ENCODE measurements around the gene CNPY4. TPM values are rescaled to one million over a fixed set of nuclear protein-coding genes. Genes with fewer than 3 reads are reported as not detected.

The CNPY4 gene
- polyA plus RNA-seq, 5 donors, result 39.7 to 49.3 (median 41.5) TPM

DNA sequence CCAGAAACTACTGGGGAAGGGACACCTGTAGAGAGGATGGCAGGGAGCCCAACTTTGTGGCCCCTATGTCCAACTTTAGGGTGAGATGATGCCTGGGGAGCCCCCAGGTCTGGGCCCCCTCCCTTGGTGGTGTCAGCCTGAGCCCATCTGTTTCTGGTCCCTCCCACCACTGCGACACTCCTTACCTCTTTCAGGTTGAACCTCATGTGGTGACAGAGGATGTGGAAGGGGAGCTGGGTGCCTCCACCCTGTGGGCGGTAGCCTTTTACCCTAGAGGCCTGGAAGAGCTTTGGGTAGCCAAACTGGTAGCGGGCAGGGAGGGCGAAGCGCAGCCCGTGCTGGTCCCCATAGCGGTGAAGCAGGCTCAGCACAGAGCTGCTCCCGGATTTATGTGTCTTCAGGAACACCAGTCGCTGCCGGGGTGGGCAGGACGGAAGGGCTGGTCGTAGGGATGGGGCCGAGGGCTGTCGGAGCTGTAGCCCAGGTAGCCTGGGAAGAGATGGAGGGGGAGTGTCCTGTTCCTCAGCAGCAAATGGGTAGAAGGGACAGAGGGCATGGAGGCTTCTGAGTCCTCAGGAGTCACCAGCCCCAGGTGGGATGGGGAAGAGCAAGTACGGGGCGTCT, 47.0 kb downstream of the CNPY4 start:
- DNase-seq, result no peak

DNA sequence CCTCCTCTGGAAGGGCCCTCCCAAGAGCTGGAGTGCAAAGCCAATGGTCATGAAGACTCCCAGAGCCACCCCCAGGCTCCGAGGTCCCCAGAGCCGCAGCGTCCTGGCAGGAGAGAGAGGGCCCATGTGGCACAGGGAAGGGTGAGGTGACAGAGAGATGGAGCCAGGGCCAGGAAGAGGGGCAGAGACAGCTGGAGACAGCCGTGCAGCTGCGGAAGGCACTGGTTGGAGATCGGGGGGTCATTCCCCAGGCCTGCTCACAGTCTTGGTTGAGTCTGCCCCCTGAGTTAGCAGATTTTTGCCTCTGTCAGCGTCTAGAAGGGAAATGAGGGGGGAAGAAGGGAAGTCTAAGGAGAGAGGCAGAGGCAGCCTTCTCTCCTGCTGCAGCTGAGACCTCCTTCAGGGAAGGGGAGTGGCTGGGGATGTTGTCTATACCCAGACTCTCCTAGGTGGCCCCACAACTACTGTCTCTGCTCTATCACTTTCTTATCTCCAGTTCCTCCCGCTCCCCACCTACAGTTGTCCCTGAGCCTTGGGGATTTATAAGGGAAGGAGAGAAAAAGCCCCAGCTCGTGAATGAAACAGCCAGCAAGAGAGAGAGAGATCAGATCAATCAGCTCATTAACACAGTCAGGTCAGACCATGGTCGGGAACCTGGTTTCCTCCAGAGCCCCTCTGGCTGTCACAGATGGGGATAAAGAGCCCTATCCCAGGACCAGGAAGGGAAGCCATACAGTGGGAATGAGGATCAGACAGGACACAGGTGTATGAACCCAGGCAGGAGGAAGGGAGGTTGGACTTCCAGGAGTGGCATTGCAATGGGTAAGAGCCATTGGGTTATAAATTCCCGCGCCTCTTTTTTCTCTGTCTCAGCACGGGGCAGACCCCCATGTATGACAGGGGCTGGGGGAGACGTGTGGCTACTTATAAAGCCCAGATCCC, 47.8 kb downstream of the CNPY4 start:
- no peak for DNase-seq

GRCh38 chr7:100167912-100168323, 48.5 kb downstream of the CNPY4 start:
- no peak for DNase-seq

- DNase-seq, result no peak
These were observed 49.9 kb downstream of the CNPY4 start for GRCh38 chr7:100169147-100169850.

DNA sequence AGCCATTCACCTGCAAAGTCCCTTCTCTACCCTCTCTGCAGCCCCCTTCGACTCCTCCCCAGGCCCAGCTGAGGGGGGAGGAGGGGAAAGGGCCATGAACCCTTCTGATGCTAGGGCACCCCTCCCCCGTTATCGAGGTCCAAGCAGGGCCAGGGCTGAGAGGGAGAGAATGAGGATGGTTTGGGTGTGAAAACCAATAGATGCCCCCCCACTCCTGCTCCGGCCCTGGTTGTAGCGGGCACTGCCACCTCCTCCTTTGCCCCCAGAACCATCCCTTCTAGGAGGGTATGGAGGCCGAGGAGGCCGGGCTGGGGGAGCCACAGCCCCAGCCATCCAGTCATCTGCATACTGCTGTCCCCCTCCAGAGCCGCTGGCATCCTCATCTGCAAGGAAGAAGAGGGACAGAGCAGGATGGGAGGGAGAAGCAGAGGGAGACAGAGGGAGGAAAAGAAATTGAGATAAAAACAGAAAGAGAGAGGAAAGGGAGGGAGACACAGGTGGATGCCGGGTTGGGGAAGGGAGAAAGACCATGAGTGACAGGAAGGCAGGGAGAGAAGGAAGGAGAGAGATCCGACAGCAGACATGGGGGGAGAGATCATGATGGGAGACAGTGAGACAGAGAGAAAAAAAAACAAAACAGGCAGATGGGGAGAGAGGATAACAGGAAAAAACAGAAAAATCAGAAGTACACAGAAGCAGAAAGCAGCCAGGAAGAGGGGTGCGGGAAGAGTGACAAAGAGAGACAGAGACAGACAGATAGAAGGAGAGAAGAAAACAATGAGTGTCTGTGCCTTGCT, 50.9 kb downstream of the CNPY4 start:
- no peak for DNase-seq

- DNase-seq, result no peak
These were observed 51.8 kb downstream of the CNPY4 start for GRCh38 chr7:100171087-100171681.

- DNase-seq, result no peak
These were observed 52.4 kb downstream of the CNPY4 start for GRCh38 chr7:100171840-100172239.

GRCh38 chr7:100173806-100174495, 54.5 kb downstream of the CNPY4 start:
- DNase-seq, result no peak

- no peak for DNase-seq
These were observed 55.1 kb downstream of the CNPY4 start for GRCh38 chr7:100174582-100174981.

Other genes starting within 250 kb of the CNPY4 start
- under 1 TPM in 1 of 5 donors, not detected in 4; 0.10 TPM for gene OR2AE1, start 242.6 kb upstream of the CNPY4 start, polyA plus RNA-seq (ENCODE audit: insufficient read depth in 1 of 5, insufficient read length in 5 of 5, low replicate concordance in 1 of 5)
- gene TRIM4, start 200.1 kb upstream of the CNPY4 start, polyA plus RNA-seq (ENCODE audit: insufficient read depth in 1 of 5, insufficient read length in 5 of 5, low replicate concordance in 1 of 5), result 10 to 100 TPM; 35.0 to 45.0 (median 38.6) TPM
- gene GJC3, start 190.0 kb upstream of the CNPY4 start, polyA plus RNA-seq (ENCODE audit: insufficient read depth in 1 of 5, insufficient read length in 5 of 5, low replicate concordance in 1 of 5), result 1 to 10 TPM in 3 of 5 donors, under 1 TPM in 2; 0.93 to 1.5 (median 1.0) TPM
- 100 to 1,000 TPM in 1 of 5 donors, under 1 TPM in 4; 0.24 to 101 (median 0.51) TPM for gene AZGP1, start 143.6 kb upstream of the CNPY4 start, polyA plus RNA-seq (ENCODE audit: insufficient read depth in 1 of 5, insufficient read length in 5 of 5, low replicate concordance in 1 of 5)
- 10 to 100 TPM; 75.2 to 93.9 (median 86.2) TPM for gene ZKSCAN1, start 104.0 kb upstream of the CNPY4 start, polyA plus RNA-seq (ENCODE audit: insufficient read depth in 1 of 5, insufficient read length in 5 of 5, low replicate concordance in 1 of 5)
- 10 to 100 TPM; 23.1 to 27.0 (median 25.6) TPM for gene ZSCAN21, start 69.9 kb upstream of the CNPY4 start, polyA plus RNA-seq (ENCODE audit: insufficient read depth in 1 of 5, insufficient read length in 5 of 5, low replicate concordance in 1 of 5)
- gene ZNF3, start 37.9 kb upstream of the CNPY4 start, polyA plus RNA-seq (ENCODE audit: insufficient read depth in 1 of 5, insufficient read length in 5 of 5, low replicate concordance in 1 of 5), result 10 to 100 TPM; 38.7 to 54.7 (median 48.2) TPM
- 100 to 1,000 TPM; 112 to 138 (median 122) TPM for gene COPS6, start 30.7 kb upstream of the CNPY4 start, polyA plus RNA-seq (ENCODE audit: insufficient read depth in 1 of 5, insufficient read length in 5 of 5, low replicate concordance in 1 of 5)
- 100 to 1,000 TPM; 129 to 144 (median 140) TPM for gene MCM7, start 18.2 kb upstream of the CNPY4 start, polyA plus RNA-seq (ENCODE audit: insufficient read depth in 1 of 5, insufficient read length in 5 of 5, low replicate concordance in 1 of 5)
- 10 to 100 TPM; 34.5 to 43.4 (median 36.5) TPM for gene AP4M1, start 18.0 kb upstream of the CNPY4 start, polyA plus RNA-seq (ENCODE audit: insufficient read depth in 1 of 5, insufficient read length in 5 of 5, low replicate concordance in 1 of 5)
- gene TAF6, start 276 bp upstream of the CNPY4 start, polyA plus RNA-seq (ENCODE audit: insufficient read depth in 1 of 5, insufficient read length in 5 of 5, low replicate concordance in 1 of 5), result 10 to 100 TPM; 49.1 to 65.9 (median 58.1) TPM
- gene MBLAC1, start 7.3 kb downstream of the CNPY4 start, polyA plus RNA-seq (ENCODE audit: insufficient read depth in 1 of 5, insufficient read length in 5 of 5, low replicate concordance in 1 of 5), result 1 to 10 TPM; 1.1 to 2.5 (median 1.3) TPM
- 100 to 1,000 TPM in 1 of 5 donors, 10 to 100 TPM in 4; 75.2 to 132 (median 92.2) TPM for gene LAMTOR4, start 29.3 kb downstream of the CNPY4 start, polyA plus RNA-seq (ENCODE audit: insufficient read depth in 1 of 5, insufficient read length in 5 of 5, low replicate concordance in 1 of 5)
- gene TRAPPC14, start 39.1 kb downstream of the CNPY4 start, polyA plus RNA-seq (ENCODE audit: insufficient read depth in 1 of 5, insufficient read length in 5 of 5, low replicate concordance in 1 of 5), result 10 to 100 TPM; 16.0 to 22.3 (median 17.4) TPM
- 10 to 100 TPM; 16.3 to 27.2 (median 16.9) TPM for gene GAL3ST4, start 49.0 kb downstream of the CNPY4 start, polyA plus RNA-seq (ENCODE audit: insufficient read depth in 1 of 5, insufficient read length in 5 of 5, low replicate concordance in 1 of 5)
- 10 to 100 TPM in 3 of 5 donors, 1 to 10 TPM in 2; 7.6 to 18.4 (median 14.1) TPM for gene GPC2, start 57.7 kb downstream of the CNPY4 start, polyA plus RNA-seq (ENCODE audit: insufficient read depth in 1 of 5, insufficient read length in 5 of 5, low replicate concordance in 1 of 5)
- gene STAG3, start 58.3 kb downstream of the CNPY4 start, polyA plus RNA-seq (ENCODE audit: insufficient read depth in 1 of 5, insufficient read length in 5 of 5, low replicate concordance in 1 of 5), result 10 to 100 TPM; 15.9 to 24.7 (median 21.1) TPM
- 1 to 10 TPM; 4.9 to 9.3 (median 7.7) TPM for gene PVRIG, start 100.3 kb downstream of the CNPY4 start, polyA plus RNA-seq (ENCODE audit: insufficient read depth in 1 of 5, insufficient read length in 5 of 5, low replicate concordance in 1 of 5)
- gene SPDYE3, start 188.1 kb downstream of the CNPY4 start, polyA plus RNA-seq (ENCODE audit: insufficient read depth in 1 of 5, insufficient read length in 5 of 5, low replicate concordance in 1 of 5), result 1 to 10 TPM; 5.7 to 7.4 (median 6.7) TPM
- gene PILRB, start 238.5 kb downstream of the CNPY4 start, polyA plus RNA-seq (ENCODE audit: insufficient read depth in 1 of 5, insufficient read length in 5 of 5, low replicate concordance in 1 of 5), result 10 to 100 TPM; 30.4 to 52.3 (median 39.1) TPM

Measured in right lung (tissue), 5 donors.